ENCODE data around the gene NALCN.

The NALCN gene

DNA sequence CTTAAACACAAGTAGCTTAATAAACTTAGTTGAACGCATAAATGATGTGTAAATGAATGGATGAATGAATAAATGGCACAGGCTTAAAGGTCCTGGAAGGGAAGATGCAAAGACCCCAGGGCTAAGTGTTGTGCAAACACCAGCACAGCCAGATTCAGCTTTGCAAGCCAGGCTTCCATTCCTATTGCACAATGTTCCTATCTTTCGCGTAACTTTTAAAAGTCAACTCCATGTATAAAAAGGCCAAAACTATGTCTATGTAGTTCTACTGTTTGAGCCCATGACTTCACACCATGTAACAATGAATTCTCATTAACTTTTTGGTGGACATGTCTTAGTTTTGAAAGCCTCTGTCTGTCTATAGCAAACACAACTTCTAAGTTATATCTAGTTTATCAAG is 226.0 kb downstream of the NALCN start:
- DNase-seq: no peak

DNA sequence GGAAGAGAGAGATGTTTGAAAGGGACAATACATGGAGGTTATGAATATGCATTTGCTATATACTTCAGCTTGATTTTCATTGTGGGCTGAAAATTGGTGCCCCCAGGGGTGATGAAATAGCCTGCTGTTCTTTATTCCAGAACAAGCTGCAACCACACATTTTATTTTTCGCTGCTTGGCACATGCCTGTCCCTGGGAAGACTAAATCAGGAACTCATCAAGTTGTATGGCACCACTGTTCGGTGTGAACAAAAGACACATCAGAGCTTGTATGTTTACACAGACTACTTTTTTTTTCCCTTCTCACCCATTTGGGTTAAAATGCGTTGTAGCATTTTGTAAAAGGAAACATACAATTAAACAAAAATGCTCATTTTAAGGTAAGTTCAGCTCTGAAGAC is 230.7 kb downstream of the NALCN start:
- DNase-seq: no peak

GRCh38 chr13:101181076-101181685 is 235.1 kb downstream of the NALCN start:
- DNase-seq: no peak

DNA sequence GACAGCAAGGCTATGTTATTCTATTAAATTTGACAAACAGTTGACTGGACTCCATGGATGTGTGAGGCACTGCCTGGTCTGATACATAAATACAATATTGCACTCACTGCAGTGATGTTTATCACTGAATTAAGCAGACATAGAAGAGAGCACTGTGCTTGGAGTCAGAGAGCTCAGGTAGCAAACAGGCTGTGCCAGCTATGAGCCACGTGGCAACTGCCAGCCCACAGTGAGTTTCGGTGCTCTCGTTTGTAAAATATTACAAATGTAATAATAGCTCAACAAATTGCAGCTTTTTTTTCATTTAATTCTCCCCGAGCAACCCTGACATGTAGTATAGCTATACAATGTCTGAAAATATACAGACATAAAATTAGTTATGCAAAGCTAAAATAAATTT is 237.3 kb downstream of the NALCN start:
- no peak for DNase-seq

DNA sequence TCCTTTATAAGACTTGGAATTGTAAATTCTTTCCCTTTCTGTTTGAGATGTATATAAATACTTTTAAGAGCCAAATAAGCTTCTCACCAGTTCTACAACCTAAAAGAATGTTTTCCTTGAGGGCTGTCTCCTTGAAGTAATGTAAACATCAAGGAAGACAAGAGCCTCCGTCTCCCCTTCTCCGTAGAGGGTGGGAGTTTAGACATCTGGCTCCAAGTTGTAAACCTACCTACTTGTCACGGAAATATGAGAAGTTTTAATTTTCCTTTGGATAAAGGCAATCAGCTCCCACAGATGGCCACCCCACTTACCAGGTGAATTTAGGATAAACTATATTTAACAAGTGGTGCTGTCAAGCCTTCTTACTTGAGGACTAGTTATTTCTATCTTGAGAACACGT is 237.9 kb downstream of the NALCN start:
- DNase-seq: no peak

DNA sequence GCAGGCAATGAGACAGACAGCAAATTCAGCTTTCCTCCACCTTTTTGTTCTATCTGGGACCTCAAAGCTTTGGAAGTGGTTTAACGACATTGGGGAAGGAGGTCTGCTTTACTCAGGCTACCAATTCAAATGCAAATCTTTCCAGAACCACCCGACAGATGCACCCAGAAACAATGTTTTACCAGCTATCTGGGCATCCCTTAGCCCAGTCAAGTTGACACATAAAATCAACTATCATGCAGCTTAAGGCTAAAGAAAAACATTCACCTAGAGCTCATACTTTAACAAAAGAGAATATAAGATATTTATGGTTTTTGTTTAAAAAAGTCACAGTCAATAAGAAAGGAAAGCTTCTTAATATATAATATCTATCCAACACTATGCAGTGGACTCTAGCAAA is 246.0 kb downstream of the NALCN start:
- no peak for DNase-seq

- no peak for DNase-seq
Measured at GRCh38 chr13:101157261-101157660, 259.0 kb downstream of the NALCN start.

DNA sequence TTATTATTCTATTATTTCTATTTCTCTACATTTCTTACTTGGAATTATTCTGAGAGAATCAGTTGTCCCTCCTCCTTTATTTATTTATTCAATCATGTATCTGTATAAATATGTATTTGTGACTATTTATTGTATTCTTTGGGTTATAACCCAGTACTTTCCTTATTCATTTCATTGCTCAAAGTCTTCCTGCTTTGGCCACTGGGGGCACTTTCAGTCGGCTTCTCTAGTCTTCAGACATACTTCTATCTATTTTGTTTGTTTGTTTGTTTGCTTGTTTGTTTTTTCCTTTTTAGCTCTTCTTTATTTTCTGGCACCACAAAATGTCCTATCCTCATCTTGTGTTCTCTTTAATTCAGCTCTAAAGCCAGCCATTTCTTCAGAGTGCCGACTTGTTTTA is 260.4 kb downstream of the NALCN start:
- no peak for DNase-seq

DNA sequence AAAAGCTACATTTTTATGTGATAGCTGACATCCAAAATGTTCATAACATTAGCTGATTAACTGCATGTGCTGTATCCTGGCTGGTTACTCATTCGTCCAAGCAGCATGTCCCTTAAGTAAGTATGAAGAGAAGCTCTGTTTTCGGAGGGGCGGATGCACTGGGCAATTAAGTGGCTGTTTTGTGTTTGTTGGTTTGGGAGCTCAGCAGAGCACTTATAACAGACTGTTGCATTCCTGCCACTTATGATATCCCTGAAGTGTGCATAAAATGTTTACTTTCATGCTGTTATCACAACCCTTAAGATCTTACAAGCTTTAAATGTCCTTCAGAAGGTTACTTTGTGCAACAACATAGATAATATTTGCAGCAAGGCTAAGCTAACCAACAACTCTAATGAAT is 264.1 kb downstream of the NALCN start:
- DNase-seq: no peak

DNA sequence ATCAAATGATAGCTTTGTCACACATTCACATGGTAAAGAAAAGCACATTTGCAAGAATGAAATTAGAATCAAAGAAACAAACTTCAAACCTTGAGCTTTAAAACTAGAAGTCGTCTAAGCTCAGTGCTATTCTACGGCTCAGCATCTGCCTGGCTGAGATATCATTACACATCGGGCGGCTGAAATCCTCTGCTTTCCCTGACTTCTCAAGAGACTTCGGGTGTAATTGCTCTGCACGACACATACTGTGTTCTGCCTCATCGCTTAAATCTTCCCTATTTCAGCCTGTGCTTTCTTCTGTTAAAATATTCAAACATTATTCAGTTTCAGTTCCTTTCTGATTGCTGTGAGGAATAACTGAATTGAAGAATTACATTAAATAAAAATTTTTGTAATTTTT is 265.3 kb downstream of the NALCN start:
- DNase-seq: no peak

DNA sequence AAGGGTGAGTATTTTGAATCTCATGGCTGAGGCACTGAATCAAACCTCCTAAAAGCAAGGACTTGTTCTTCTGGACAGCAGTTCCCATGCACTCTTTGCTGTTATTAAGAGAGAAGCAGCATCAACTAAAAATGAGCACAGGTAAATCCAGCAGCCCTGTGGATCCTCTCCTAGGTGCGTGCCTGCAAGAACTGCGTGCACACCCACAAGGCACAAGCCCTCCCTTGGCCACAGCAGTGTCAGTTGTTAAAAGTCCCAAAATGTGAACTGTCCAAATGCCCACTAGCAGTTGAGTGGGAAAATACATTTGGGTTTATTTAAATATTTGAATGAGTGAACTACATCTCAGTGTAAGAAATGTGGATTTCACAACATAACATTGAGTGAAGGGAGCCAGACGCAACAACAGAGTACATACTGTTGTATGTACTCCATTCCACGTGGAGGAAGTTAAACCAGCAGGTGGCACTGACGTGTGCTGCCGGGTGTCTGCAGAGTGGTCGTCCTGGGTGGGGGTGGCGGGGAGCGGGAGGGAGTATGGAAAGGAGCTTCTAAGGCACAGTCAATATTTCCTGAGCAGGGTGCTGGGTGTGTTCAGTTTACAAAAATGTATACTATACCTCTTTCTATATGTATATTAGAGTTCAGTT is 266.4 kb downstream of the NALCN start:
- no peak for DNase-seq

- DNase-seq: no peak
Measured at GRCh38 chr13:101146101-101146898, 270.0 kb downstream of the NALCN start.

DNA sequence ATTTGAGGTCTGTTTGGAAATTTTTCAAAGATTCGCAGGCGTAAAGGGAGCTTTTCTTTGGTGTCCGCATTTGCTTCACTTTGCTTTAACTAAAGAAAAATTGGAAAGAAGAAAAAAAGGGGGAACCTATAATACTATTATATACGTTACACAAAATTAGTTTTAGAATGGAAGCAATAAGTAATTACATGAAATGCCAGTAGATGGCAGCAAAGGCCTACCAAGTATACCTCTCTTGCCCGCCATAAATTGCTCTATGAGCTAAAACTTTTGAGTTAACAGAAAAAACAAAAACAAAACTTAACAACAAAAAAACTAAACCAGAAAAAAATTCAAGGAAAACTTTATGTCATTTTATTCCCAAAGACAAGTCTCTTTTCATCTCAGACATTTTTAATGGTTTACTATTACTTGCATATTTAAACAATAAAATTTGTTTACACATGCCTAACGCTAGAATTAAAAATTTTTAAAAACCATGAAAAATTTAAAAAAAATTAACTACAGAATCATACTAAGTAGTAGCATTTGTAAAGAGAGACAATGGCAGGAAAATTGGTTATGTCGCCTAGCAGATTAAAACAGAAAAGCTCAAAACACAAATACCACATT is 271.4 kb downstream of the NALCN start:
- no peak for DNase-seq

GRCh38 chr13:101140936-101141335 is 275.4 kb downstream of the NALCN start:
- DNase-seq: no peak

- DNase-seq: no peak
Measured at GRCh38 chr13:101140087-101140770, 276.1 kb downstream of the NALCN start.

DNA sequence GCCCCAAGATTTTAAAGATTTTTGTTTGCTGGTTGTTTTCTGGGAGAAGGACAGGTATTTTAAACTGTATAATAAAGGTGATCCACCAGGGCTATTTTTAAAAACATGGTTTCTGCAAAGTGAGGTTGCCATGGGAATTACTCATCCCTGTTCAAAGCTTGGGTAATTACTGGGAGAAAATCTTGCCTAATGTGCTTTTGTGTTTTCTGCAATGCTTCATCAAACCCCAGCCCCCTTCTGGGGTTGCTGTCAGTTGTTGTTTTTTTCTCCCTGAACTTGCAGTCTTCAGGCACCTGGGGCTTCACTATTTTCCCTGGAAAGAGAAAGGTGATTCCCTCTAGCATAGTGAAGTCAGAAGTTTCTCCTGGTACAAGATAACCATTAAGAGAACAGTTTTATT is 277.2 kb downstream of the NALCN start:
- no peak for DNase-seq

DNA sequence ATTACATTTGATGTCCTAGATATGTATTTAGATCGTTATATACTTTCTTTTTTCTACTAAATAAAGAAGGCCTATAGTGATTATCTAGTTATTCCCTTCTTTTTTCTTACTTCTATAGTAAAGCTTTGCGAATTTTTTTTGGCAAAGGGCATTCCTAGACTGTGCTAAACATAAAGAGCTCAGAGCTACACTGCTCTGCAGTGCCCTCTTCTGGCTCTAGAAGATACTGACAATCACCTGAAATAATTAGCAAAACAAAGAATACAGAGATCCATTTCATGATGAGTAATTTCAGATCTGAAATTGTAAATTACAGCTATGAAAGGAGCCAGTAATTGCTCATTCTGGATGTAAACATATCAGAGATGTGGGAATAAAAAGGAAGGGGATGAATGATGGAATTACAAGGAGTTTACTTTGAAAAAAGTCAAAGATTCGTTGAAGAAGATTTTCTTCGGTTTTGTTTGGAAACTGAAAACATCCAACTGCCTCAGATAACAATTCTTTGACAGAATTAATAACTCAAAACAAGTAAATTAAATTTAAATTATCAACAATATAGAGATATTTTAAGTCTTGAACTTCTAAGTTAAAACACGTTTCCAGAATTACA is 288.5 kb downstream of the NALCN start:
- DNase-seq: no peak

DNA sequence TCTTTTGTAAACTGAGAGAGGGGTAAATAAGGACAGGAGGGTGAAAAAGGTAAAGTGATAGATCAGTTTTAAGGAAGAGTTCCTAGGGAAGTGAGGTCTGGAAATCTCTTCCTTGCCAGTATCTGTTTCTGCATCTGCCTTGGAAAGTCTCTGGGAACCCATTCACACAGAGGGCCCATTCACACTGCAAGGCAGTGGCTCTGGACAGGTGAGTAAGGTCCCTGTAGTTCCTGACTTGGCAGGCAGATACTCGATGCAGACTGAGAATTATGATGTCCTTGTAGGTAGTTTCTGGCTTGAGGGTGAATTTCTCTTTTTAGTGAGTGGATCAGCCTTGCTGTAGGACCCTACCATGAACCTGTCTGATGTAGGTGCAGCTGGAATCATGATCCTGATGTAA is 293.3 kb downstream of the NALCN start:
- DNase-seq: no peak

DNA sequence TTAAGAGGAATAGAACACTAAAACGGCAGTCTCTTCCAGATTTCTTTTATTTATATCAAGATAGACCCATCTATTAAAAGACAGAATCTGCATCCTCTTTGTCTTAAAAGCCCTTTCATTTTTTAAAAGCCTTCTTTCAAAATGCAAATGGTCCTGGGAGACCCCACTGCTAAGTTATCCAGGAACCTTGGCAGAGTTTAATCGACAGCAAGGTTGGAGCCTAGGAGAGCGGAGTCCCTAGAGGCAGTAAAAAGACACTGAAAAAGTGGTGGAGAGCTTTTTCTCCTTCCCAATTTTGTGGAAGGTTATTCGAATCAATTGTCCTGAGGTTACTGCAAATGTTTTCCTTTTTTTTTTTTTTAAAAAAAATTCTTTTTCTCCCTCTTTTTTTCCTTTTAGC is 294.7 kb downstream of the NALCN start:
- no peak for DNase-seq

- DNase-seq: no peak
Measured at GRCh38 chr13:101120007-101120406, 296.3 kb downstream of the NALCN start.

GRCh38 chr13:101116826-101117225 is 299.5 kb downstream of the NALCN start:
- no peak for DNase-seq

DNA sequence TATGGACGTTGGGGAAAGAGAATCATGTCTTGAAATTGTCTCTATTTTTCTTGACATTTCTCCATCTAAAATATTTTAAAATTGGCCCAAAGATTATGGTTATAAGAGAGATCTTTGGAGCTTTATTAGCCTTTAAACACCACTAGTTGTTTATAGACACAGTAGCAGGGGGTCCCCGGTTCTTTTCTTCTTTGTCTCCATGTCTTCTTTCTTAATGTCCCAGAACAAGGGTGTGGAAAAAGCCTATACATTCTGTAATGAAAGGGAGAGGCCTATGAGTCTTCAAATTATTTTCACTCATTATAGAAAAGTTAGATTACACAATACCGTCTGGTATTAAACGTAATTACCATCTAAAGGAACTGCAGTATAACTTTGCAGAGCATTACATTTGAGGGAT is 300.0 kb downstream of the NALCN start:
- no peak for DNase-seq

GRCh38 chr13:101115762-101116171 is 300.5 kb downstream of the NALCN start:
- DNase-seq: no peak
